NCI-H1417 treated with DMSO at 0.1 percent for 48 hours (cell line): ENCODE data around the gene DPH7.
"Not testable (repeated sequence)": the region's sequence is repeated elsewhere in the genome, so short reads cannot be mapped to it uniquely, and the experiment has no call there.

Experiments
- DNase-seq: peaks from one replicate; lab custom pipeline; 2025; lab: John Stamatoyannopoulos, UW

Gene DPH7

GRCh38 chr9:137578518-137579258 is at the start of gene DPH7:
TSS of gene DPH7 (minus strand) at chr9:137578925. CDS start at chr9:137578777, 148 bp downstream.
- peak; percentile 3 for DNase-seq

- DNase-seq = not testable (repeated sequence)
Observed at GRCh38 chr9:137627406-137627805, 48.7 kb upstream of the DPH7 start.

- DNase-seq = no peak
Observed at GRCh38 chr9:137626464-137626863, 47.7 kb upstream of the DPH7 start.

- DNase-seq = not testable (repeated sequence)
Observed at GRCh38 chr9:137622211-137622610, 43.5 kb upstream of the DPH7 start.

GRCh38 chr9:137621131-137621757 is 42.5 kb upstream of the DPH7 start:
- DNase-seq = no peak

- DNase-seq = no peak
Observed at GRCh38 chr9:137620581-137620980, 41.9 kb upstream of the DPH7 start.

- no peak for DNase-seq
Observed at GRCh38 chr9:137620048-137620405, 41.3 kb upstream of the DPH7 start.

GRCh38 chr9:137619240-137620047 is 40.7 kb upstream of the DPH7 start:
- DNase-seq = no peak

- peak; percentile 64 for DNase-seq
Observed at GRCh38 chr9:137618105-137619067, 39.7 kb upstream of the DPH7 start, which contains the start of gene EHMT1. TSS of gene EHMT1 (plus strand) at chr9:137619005. CDS start at chr9:137619029, 24 bp downstream.

- DNase-seq = no peak
Observed at GRCh38 chr9:137615387-137615871, 36.7 kb upstream of the DPH7 start.

- DNase-seq = no peak
Observed at GRCh38 chr9:137614631-137615386, 36.1 kb upstream of the DPH7 start.

- no peak for DNase-seq
Observed at GRCh38 chr9:137613738-137614523, 35.2 kb upstream of the DPH7 start.

- no peak for DNase-seq
Observed at GRCh38 chr9:137613259-137613658, 34.5 kb upstream of the DPH7 start.

- DNase-seq = no peak
Observed at GRCh38 chr9:137612741-137613142, 34.0 kb upstream of the DPH7 start.

GRCh38 chr9:137611623-137612609 is 33.2 kb upstream of the DPH7 start:
- DNase-seq = peak; percentile 33

GRCh38 chr9:137610944-137611343 is 32.2 kb upstream of the DPH7 start:
- no peak for DNase-seq

GRCh38 chr9:137607141-137607857 is 28.6 kb upstream of the DPH7 start:
- no peak for DNase-seq

- no peak for DNase-seq
Observed at GRCh38 chr9:137606734-137607138, 28.0 kb upstream of the DPH7 start.
